Right lobe of liver (tissue), 6 donors: ENCODE measurements around the gene RABGAP1. TPM values are rescaled to one million over a fixed set of nuclear protein-coding genes. Genes with fewer than 3 reads are reported as not detected.

ENCODE experiments used
- ATAC-seq, 4 donors: fragments of 200-7000 bp; cut with Tn5 transposase; one replicate each; pipeline ENCODE4 v1.9.1; 2020; ENCODE audit warnings: mild to moderate bottlenecking in 4 of 4, moderate library complexity in 4 of 4
- DNase-seq, 3 donors: peaks; one replicate each; pipeline ENCODE4 v3.0.0-alpha.2; 2020
- H3K27ac ChIP-seq, 3 donors: fragments of 200-600 bp; one replicate each; pipeline ENCODE4 v1.8.0; 2022
- H3K27me3 ChIP-seq, 2 donors: fragments of 200-600 bp; one replicate each; pipeline ENCODE4 v1.8.0; 2022
- H3K36me3 ChIP-seq, 4 donors: fragments of 200-600 bp; sonication (generic) in 1 of 4; one replicate each; pipeline versions ENCODE4 v1.5.1 to v1.8.0; 2017 to 2022; ENCODE audit warnings: control low read depth in 1 of 4
- H3K4me1 ChIP-seq, 4 donors: fragments of 200-600 bp; sonication (generic) in 1 of 4; one replicate each; pipeline versions ENCODE4 v1.5.1 to v1.8.0; 2017 to 2022; ENCODE audit warnings: control low read depth in 1 of 4
- H3K4me3 ChIP-seq, 3 donors: fragments of 200-600 bp; one replicate each; pipeline ENCODE4 v1.8.0; 2022
- H3K9me3 ChIP-seq, 4 donors: fragments of 200-600 bp; sonication (generic) in 1 of 4; one replicate each; pipeline versions ENCODE4 v1.5.1 to v1.8.0; 2017 to 2022; ENCODE audit warnings: control low read depth in 1 of 4
- CTCF ChIP-seq, 4 donors: fragments of 200-600 bp in 3 of 4; fragments of 450-650 bp in 1 of 4; IDR thresholded peaks; one replicate each; pipeline versions ENCODE4 v1.5.1 to v1.8.0; 2016 to 2022; ENCODE audit warnings: antibody characterized with exemption in 4 of 4, mild to moderate bottlenecking in 2 of 4
- POLR2A ChIP-seq: fragments of 450-650 bp; IDR thresholded peaks from one replicate; pipeline ENCODE4 v1.6.1; 2017; ENCODE audit warnings: antibody characterized with exemption, mild to moderate bottlenecking
- WGBS: methylation state at CpG from one replicate; pipeline ENCODE4 v1.1.6; 2018; ENCODE audit warnings: low coverage, low lambda C conversion rate; ENCODE audit not compliant: insufficient coverage; ENCODE audit errors: missing lambda C conversion rate; 5-methylcytosine and 5-hydroxymethylcytosine counted together
- intact Hi-C, 2 donors: fragments of 100-400 bp; cut with DNase I; formaldehyde crosslinking; loops; one replicate each; pipeline versions ENCODE4 v1.11.2 to v1.14.1; 2022
- total RNA-seq, 6 experiments: library from RNA; depleted of rRNA in 2 of 6; stranded (reverse); fragments of >200 nt in 2 of 6; fragmentation: NEBNext Ultra II Directional in 3 of 6; extraction: Animal tissue kit (Norgen Biotek cat#: 25700) in 3 of 6; gene quantifications; one replicate each; pipeline versions ENCODE4 v1.1.0 to v1.2.4, GENCODE V29; 2016 to 2023
- donor health status: DM: no; HTN: yes; CAD: no.
- donor health status: DM: no; HTN: no; CAD: no.
- donor health status: DM: no; HTN: no; CAD: no.
- donor health status: DM: no; HTN: yes; CAD: no.
- donor health status: DM: no; HTN: yes; CAD: no.

The RABGAP1 gene
- total RNA-seq, 6 experiments from 2014 or later, result 11.4 to 15.4 (median 13.5) TPM

DNA sequence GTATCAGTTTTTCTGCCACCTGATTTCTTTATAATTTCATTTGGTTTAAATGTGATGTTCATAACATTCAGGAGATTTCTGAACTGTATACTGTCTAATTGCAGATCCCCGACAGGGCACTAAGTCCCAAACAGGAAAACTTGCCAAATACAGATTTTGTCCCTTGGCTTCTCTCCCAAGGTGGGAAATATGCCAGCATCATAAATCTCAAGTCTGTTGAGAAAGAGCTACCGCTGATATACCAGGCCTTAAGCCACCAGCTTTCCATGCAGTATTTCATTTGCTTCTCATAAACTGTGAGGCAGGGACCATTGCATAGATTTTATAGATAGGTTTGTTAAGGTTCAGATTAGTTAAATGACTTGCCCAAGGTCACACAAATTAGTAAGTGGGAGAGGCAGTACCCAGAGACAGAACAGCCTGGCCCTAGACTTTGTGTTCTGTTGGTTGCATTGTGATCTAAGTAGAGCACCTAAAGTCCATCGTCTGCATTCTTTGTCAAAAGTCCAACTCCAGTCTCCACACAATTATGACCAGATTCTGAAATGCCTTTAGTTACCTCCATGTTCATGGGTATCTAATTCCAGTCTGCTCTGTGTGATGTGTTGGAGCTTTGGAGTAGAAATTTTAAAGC is 108.9 kb downstream of the RABGAP1 start:
- DNase-seq, result no peak
- 15% methylated on average over 3 of the region's 3 CpGs for WGBS
- ATAC-seq, result peak; percentile 57 to 70 (median 64)

GRCh38 chr9:123053046-123053445 is 112.2 kb downstream of the RABGAP1 start:
- intact Hi-C loops, result no loop called here
- H3K4me1 ChIP-seq, result peaks cover 0 to 18% (median 7%) of the 10 kb centered on the region in 4 donors
- DNase-seq (no peak), ATAC-seq (no peak)
- no peak for TF ChIP-seq POLR2A
- TF ChIP-seq CTCF (IDR thresholded peaks at IDR 0.05), result no peak
- peaks cover 0 to 7% (median 2%) of the 10 kb centered on the region in 4 donors for H3K36me3 ChIP-seq
- H3K27me3 ChIP-seq, result no peaks in the 10 kb centered on the region
- no peak overlapping the region for H3K4me3 ChIP-seq
- no peaks in the 10 kb centered on the region for H3K9me3 ChIP-seq
- H3K27ac ChIP-seq, result no peak overlapping the region

More for the DNA sequence above, 108.9 kb downstream of the RABGAP1 start:
- no peak overlapping the region for H3K4me3 ChIP-seq
- H3K36me3 ChIP-seq, result peaks cover 0 to 5% (median under 1%) of the 10 kb centered on the region in 4 donors
- H3K27me3 ChIP-seq, result no peaks in the 10 kb centered on the region
- intact Hi-C loops, result no loop called here
- no peak for TF ChIP-seq CTCF (IDR thresholded peaks at IDR 0.05)
- no peak for TF ChIP-seq POLR2A
- H3K4me1 ChIP-seq, result peaks cover 0 to 30% (median 11%) of the 10 kb centered on the region in 4 donors
- H3K9me3 ChIP-seq, result no peaks in the 10 kb centered on the region
- H3K27ac ChIP-seq, result peak overlapping the region in 1 of 3 donors; percentile 14

DNA sequence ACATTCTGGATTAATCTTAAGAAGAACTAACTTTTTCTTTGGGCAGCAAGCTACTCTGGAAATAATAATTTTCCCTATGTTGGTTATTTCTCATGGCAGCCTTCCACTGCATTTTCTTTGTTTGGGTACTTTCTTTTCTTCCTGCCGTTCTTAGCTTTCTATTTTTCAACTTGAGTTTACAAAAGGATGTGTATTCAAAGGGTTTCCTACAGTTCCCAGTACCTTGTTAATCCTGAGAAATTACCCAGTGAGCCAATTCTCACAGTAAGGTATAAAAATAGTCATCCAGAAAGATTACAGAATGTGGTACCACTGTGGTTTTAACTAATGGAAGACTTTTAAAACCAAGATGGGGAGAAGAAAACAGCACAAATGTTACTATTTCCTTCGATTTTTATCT is 112.9 kb downstream of the RABGAP1 start:
- Histone ChIP-seq H3K4me3 (no peak overlapping the region), H3K9me3 (no peaks in the 10 kb centered on the region), H3K36me3 (peaks cover 0 to 4% (median 2%) of the 10 kb centered on the region in 4 donors), H3K27me3 (no peaks in the 10 kb centered on the region), H3K4me1 (peaks cover 0 to 13% (median 7%) of the 10 kb centered on the region in 4 donors), H3K27ac (no peak overlapping the region)
- 45% methylated on average over 2 of the region's 2 CpGs for WGBS
- no peak for TF ChIP-seq CTCF (IDR thresholded peaks at IDR 0.05)
- TF ChIP-seq POLR2A, result no peak
- no peak for DNase-seq
- ATAC-seq, result no peak
- intact Hi-C loops, result no loop called here

DNA sequence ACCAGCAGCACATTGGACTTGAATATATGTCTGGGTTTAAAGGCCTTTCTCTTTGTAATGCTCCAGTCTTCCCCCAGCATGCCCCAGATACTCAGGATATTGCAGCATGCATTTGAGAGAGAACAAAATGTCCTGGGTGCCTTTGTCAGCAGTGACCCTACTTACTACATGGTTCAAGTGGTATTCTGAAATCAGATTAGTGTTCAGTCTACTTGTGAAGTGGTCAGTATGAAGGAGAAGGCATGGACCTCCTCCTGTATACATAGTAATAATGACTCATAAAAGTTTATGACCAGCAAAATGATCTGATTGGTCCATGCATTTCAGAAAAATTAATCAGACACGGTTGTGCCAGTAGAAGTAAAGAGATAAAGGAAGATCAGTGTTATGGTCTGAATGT is 118.0 kb downstream of the RABGAP1 start:
- DNase-seq (no peak), ATAC-seq (peak in 1 of 4 donors; percentile 17)
- Histone ChIP-seq H3K27me3 (no peaks in the 10 kb centered on the region), H3K36me3 (peaks cover 0 to 4% (median 2%) of the 10 kb centered on the region in 4 donors), H3K4me3 (no peak overlapping the region), H3K9me3 (no peaks in the 10 kb centered on the region), H3K27ac (no peak overlapping the region), H3K4me1 (no peaks in the 10 kb centered on the region)
- no peak for TF ChIP-seq CTCF (IDR thresholded peaks at IDR 0.05)
- TF ChIP-seq POLR2A, result no peak
- WGBS, result 88% methylated on average over 1 of the region's 1 CpG
- intact Hi-C loops, result no loop called here
